PC-3 (cell line): ENCODE measurements around the gene AKAP3. TPM values are rescaled to one million over a fixed set of nuclear protein-coding genes. Genes with fewer than 3 reads are reported as not detected.

Experiments used
- ATAC-seq: fragments of 200-7000 bp; cut with Tn5 transposase; 2 replicates; pipeline ENCODE4 v1.9.1; 2020; ENCODE audit warnings: mild to moderate bottlenecking, moderate library complexity
- BruUV-seq: library from RNA; stranded (reverse); fragments of 400-500 nt; replicated peaks from 2 replicates; lab custom pipeline; 2021; lab: Mats Ljungman, UMichigan
- CTCF ChIA-PET: fragments of 300-600 bp; sonication (Branson Sonifier 250); formaldehyde crosslinking; loops from one replicate; lab custom pipeline; 2022; ENCODE audit warnings: antibody characterized with exemption; lab: Charles Lee
- POLR2A ChIA-PET: fragments of 300-600 bp; sonication (Branson Sonifier 250); formaldehyde crosslinking; loops from one replicate; lab custom pipeline; 2022; ENCODE audit warnings: antibody characterized with exemption; ENCODE audit not compliant: unreplicated experiment; lab: Charles Lee
- DNase-seq: peaks from one replicate; pipeline ENCODE4 v3.0.0-alpha.2; 2015
- H2AFZ ChIP-seq: fragments of 300-600 bp; sonication (generic); 2 replicates; pipeline ENCODE4 v1.6.0; 2016; ENCODE audit warnings: antibody characterized with exemption, low read length
- H3F3A ChIP-seq: fragments of 300-600 bp; sonication (generic); one replicate; pipeline ENCODE4 v1.6.0; 2017; ENCODE audit warnings: antibody characterized with exemption, low read length, control low read depth, mild to moderate bottlenecking; ENCODE audit not compliant: unreplicated experiment
- H3K27ac ChIP-seq: fragments of 300-600 bp; sonication (generic); 2 replicates; pipeline ENCODE4 v1.5.1; 2016; ENCODE audit warnings: mild to moderate bottlenecking, low read length
- H3K27me3 ChIP-seq: fragments of 300-600 bp; sonication (generic); 2 replicates; pipeline ENCODE4 v1.6.1; 2016; ENCODE audit warnings: low read length, mixed read lengths
- H3K36me3 ChIP-seq: fragments of 300-600 bp; sonication (generic); 2 replicates; pipeline ENCODE4 v1.6.1; 2016; ENCODE audit warnings: low read depth, mixed run types, low read length, mixed read lengths
- H3K4me1 ChIP-seq: fragments of 300-600 bp; sonication (generic); 2 replicates; pipeline ENCODE4 v1.5.1; 2016; ENCODE audit warnings: low read length; ENCODE audit not compliant: insufficient read depth
- H3K4me2 ChIP-seq: fragments of 300-600 bp; sonication (generic); 2 replicates; pipeline ENCODE4 v1.6.0; 2016; ENCODE audit warnings: low read length
- H3K4me3 ChIP-seq: fragments of 300-600 bp; sonication (generic); 2 replicates; pipeline ENCODE4 v1.5.1; 2016; ENCODE audit warnings: mild to moderate bottlenecking, low read length, mixed read lengths
- H3K79me2 ChIP-seq: fragments of 300-600 bp; sonication (generic); 2 replicates; pipeline ENCODE4 v1.6.1; 2017; ENCODE audit warnings: low read length, mixed read lengths
- H3K9ac ChIP-seq: fragments of 300-600 bp; sonication (generic); 2 replicates; pipeline ENCODE4 v1.6.0; 2016; ENCODE audit warnings: mild to moderate bottlenecking, low read length
- H3K9me2 ChIP-seq: fragments of 300-600 bp; sonication (generic); replicated peaks from 2 replicates; pipeline ENCODE4 v1.6.1; 2016; ENCODE audit warnings: mixed run types, low read length, mixed read lengths
- H3K9me3 ChIP-seq: fragments of 300-600 bp; sonication (generic); 2 replicates; pipeline ENCODE4 v1.6.1; 2016; ENCODE audit warnings: low read length, mixed read lengths
- H4K20me1 ChIP-seq: fragments of 300-600 bp; sonication (generic); 2 replicates; pipeline ENCODE4 v1.6.1; 2016; ENCODE audit warnings: low read length, mixed read lengths
- EZH2 ChIP-seq: fragments of 300-600 bp; sonication (generic); IDR thresholded peaks from one replicate; pipeline ENCODE4 v1.6.1; 2017; ENCODE audit warnings: antibody characterized with exemption, mild to moderate bottlenecking, low read length; ENCODE audit not compliant: unreplicated experiment
- EZH2phosphoT487 ChIP-seq: fragments of 300-600 bp; sonication (generic); IDR thresholded peaks from 2 replicates; pipeline ENCODE4 v1.6.1; 2018; ENCODE audit warnings: mild to moderate bottlenecking, antibody characterized with exemption, low read length, borderline replicate concordance
- intact Hi-C: fragments of 100-400 bp; cut with micrococcal nuclease; formaldehyde crosslinking; loops from 2 replicates; pipeline ENCODE4 v1.9.0; 2023
- total RNA-seq: library from RNA; depleted of rRNA; stranded (reverse); fragments of >200 nt; gene quantifications from 2 replicates; pipeline ENCODE4 v1.2.3, GENCODE V29; 2014
- TF ChIP-seq, protein P1 (sequence below): fragments of 300-600 bp; sonication (generic); conservative IDR thresholded peaks from 2 replicates; pipeline ENCODE4 v1.5.1; 2017; ENCODE audit warnings: antibody characterized with exemption, low read depth, mild to moderate bottlenecking, low read length

AKAP3 gene
- total RNA-seq, 1 experiment from 2014 or later = 1.9 TPM

DNA sequence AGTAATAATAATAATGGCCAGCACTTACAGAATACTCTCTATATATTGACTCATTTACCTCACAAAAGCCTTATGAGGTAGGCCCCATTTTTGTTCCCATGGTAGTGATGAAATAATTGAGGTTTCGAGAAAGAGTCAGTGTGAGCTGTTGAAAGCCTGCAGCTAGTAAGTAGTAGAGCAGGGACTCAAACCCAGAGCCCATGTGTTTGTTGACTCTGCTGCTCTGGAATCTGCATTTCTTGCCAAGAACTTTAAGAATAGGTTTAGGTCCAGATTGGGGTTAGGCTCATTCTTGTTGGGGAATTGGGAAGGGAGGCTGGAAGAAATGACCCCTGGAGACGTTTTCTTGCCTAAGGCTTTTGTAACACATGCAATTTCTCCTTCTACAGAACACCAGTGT lies 58.9 kb downstream of the AKAP3 start:
- BruUV-seq = no TSS peak
- ChIA-PET POLR2A (no interaction called here), CTCF (no interaction called here)
- Histone ChIP-seq H3K36me3 (no peaks in the 10 kb centered on the region), H3K9ac (no peak overlapping the region), H3K4me3 (no peak overlapping the region), H3K27me3 (no peaks in the 10 kb centered on the region), H3K9me2 (no peaks in the 10 kb centered on the region), H3K79me2 (no peaks in the 10 kb centered on the region), H3K4me2 (no peak overlapping the region), H3F3A (no peaks in the 10 kb centered on the region), H3K9me3 (no peaks in the 10 kb centered on the region), H3K4me1 (no peaks in the 10 kb centered on the region), H4K20me1 (no peaks in the 10 kb centered on the region), H3K27ac (no peak overlapping the region), H2AFZ (no peak overlapping the region)
- TF ChIP-seq, protein P1, sequence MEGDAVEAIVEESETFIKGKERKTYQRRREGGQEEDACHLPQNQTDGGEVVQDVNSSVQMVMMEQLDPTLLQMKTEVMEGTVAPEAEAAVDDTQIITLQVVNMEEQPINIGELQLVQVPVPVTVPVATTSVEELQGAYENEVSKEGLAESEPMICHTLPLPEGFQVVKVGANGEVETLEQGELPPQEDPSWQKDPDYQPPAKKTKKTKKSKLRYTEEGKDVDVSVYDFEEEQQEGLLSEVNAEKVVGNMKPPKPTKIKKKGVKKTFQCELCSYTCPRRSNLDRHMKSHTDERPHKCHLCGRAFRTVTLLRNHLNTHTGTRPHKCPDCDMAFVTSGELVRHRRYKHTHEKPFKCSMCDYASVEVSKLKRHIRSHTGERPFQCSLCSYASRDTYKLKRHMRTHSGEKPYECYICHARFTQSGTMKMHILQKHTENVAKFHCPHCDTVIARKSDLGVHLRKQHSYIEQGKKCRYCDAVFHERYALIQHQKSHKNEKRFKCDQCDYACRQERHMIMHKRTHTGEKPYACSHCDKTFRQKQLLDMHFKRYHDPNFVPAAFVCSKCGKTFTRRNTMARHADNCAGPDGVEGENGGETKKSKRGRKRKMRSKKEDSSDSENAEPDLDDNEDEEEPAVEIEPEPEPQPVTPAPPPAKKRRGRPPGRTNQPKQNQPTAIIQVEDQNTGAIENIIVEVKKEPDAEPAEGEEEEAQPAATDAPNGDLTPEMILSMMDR = no peak
- no peak for TF ChIP-seq EZH2phosphoT487
- intact Hi-C loops = no loop called here
- ATAC-seq (no peak), DNase-seq (no peak)

DNA sequence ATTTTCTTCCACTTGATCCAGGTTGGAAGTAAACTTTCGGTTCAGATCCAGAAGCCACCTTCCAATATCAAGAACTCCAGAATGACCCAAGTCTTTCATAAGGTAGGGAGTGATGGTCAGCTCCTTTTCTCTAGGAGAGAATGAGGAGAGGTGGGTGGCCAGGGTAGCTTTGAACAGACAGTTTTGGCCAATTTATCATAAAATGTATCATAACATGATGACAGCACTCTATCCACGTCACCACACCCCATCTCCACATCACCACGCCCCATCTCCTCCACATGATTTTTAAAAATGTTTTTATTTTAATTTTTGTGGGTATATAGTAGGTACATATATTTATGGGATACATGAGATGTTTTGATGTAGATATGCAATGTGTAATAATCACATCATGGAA lies 59.9 kb downstream of the AKAP3 start:
- H3K79me2 ChIP-seq = no peaks in the 10 kb centered on the region
- no peak for DNase-seq
- H2AFZ ChIP-seq = no peak overlapping the region
- no peak overlapping the region for H3K4me2 ChIP-seq
- H3K9ac ChIP-seq = no peak overlapping the region
- BruUV-seq = no TSS peak
- no peaks in the 10 kb centered on the region for H3K9me3 ChIP-seq
- H3K4me3 ChIP-seq = no peak overlapping the region
- no peaks in the 10 kb centered on the region for H3F3A ChIP-seq
- no peaks in the 10 kb centered on the region for H4K20me1 ChIP-seq
- intact Hi-C loops = no loop called here
- ATAC-seq = no peak
- no peaks in the 10 kb centered on the region for H3K4me1 ChIP-seq
- TF ChIP-seq EZH2 = no peak
- TF ChIP-seq, protein P1 = no peak
- TF ChIP-seq EZH2phosphoT487 = no peak
- ChIA-PET POLR2A (no interaction called here), CTCF (no interaction called here)
- no peaks in the 10 kb centered on the region for H3K9me2 ChIP-seq
- no peak overlapping the region for H3K27ac ChIP-seq
- H3K36me3 ChIP-seq = no peaks in the 10 kb centered on the region
- H3K27me3 ChIP-seq = no peaks in the 10 kb centered on the region

DNA sequence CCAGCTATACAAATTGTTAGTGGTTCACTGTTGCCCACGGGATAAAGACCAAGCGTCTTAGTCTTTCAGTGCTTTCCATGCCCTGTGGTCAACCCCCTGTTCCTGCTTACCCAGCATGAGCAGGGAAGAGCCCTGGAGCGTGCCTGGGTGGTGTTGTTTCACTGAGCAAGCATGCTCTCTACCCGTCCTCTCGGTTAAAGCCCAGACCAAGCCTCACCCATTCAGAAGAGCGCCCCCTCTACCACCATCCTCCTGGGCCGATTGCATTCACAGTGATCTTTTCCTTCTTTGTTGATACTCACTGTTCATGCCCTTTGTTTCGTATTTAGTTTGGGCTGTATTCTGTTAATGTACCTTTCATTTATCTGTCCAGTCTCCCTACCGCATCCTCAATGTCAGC lies 61.7 kb downstream of the AKAP3 start:
- TF ChIP-seq EZH2phosphoT487 (no peak), EZH2 (no peak)
- TF ChIP-seq, protein P1 = no peak
- CTCF ChIA-PET = no interaction called here

More for the DNA sequence above, 61.7 kb downstream of the AKAP3 start:
- no peaks in the 10 kb centered on the region for H4K20me1 ChIP-seq
- intact Hi-C loops = no loop called here
- no peak overlapping the region for H3K9ac ChIP-seq
- H3K79me2 ChIP-seq = no peaks in the 10 kb centered on the region
- DNase-seq (no peak), ATAC-seq (no peak)
- BruUV-seq = no TSS peak
- H3K27ac ChIP-seq = no peak overlapping the region
- H3K9me2 ChIP-seq = no peaks in the 10 kb centered on the region
- no peaks in the 10 kb centered on the region for H3K27me3 ChIP-seq
- H3F3A ChIP-seq = no peaks in the 10 kb centered on the region
- no peaks in the 10 kb centered on the region for H3K9me3 ChIP-seq
- no peak overlapping the region for H3K4me3 ChIP-seq
- no peak overlapping the region for H2AFZ ChIP-seq
- no peaks in the 10 kb centered on the region for H3K4me1 ChIP-seq
- POLR2A ChIA-PET = no interaction called here
- H3K4me2 ChIP-seq = no peak overlapping the region
- no peaks in the 10 kb centered on the region for H3K36me3 ChIP-seq
